Measurements from ENCODE around the gene SCMH1.

- no peak for TF ChIP-seq CTCF (IDR thresholded peaks at IDR 0.05; ENCODE audit: low read depth, low read length, missing input control)
- no peak for TF ChIP-seq REST (IDR thresholded peaks at IDR 0.05)
- no peak for TF ChIP-seq JUND (IDR thresholded peaks at IDR 0.05)
- TF ChIP-seq GABPA (IDR thresholded peaks at IDR 0.05 in 1 of 2, conservative IDR thresholded peaks at IDR 0.05 in 1 of 2) = no peak
- TF ChIP-seq RAD21 (IDR thresholded peaks at IDR 0.05) = no peak
- no peak for TF ChIP-seq NR2F2 (IDR thresholded peaks at IDR 0.05)
- TF ChIP-seq MAX (IDR thresholded peaks at IDR 0.05) = no peak
- TF ChIP-seq YY1 (IDR thresholded peaks at IDR 0.05) = no peak
- no peak for TF ChIP-seq ATF3 (IDR thresholded peaks at IDR 0.05)
- no peak for TF ChIP-seq TAF1 (conservative IDR thresholded peaks at IDR 0.05)
These were observed 234.9 kb downstream of the SCMH1 start for GRCh38 chr1:41006942-41007865.
